Hippocampal formation (tissue), 2 donors: ENCODE data around the gene CMTM2.
"Not testable (repeated sequence)": the region's sequence is repeated elsewhere in the genome, so short reads cannot be mapped to it uniquely, and the experiment has no call there.

Experiments
- DNase-seq, 2 donors: peaks; one replicate each; lab custom pipeline; 2025; lab: John Stamatoyannopoulos, UW

CMTM2 gene

GRCh38 chr16:66605979-66606751, 26.9 kb downstream of the CMTM2 start:
- no peak for DNase-seq

GRCh38 chr16:66608241-66609138, 29.2 kb downstream of the CMTM2 start:
- peak; percentile 46 to 65 for DNase-seq

DNA sequence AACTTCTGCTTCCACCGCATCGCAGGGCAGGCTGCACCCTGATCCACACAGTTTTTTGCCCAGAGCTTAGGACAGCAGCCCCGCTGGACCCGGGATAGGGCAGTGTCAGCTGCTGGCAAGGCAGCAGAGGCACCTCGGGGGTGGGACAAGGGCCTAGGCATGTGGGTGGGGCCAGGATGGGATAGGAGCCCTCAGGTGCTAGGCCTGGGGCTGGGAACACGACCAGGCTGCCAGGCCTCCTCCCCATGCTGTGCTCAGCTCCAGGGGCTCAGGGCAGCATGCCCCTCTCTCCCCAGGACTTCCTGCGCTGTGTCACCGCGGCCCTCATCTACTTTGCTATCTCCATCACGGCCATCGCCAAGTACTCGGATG, 29.9 kb downstream of the CMTM2 start:
- DNase-seq, result no peak

DNA sequence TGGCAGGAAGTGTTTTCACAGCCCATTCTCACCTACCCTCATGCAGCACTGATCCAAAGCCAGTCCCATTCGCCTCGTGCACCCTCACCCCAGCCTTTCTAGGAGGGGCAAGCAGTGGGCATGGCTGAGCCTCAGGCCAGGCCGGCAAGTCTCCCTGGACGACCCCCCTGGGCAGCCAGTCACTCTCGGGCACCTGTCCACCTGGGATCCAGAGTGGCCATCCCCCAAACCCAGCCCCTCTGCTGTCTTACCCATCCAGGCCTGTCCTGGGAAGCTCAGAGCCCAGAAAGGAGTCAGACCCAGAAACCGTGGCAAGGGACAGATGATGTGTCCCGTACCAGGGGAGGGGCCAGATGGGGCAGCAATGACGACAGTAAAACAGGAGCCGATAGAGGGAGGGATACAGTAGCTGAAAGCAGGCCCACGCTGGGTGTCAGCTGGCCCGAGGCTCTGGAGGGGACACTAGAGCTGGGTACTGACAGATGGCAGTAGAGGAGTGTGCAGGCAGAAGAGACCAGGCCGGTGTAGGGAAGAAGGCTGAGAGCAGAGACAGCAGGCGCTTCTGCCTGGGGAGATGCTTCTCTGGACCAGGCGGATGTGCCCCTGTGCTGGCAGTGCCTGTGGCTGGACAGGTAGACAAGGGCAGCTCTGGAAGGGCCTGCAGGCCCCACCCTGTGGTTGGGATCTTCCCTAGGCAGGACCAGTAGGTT, 31.0 kb downstream of the CMTM2 start:
- no peak for DNase-seq

DNA sequence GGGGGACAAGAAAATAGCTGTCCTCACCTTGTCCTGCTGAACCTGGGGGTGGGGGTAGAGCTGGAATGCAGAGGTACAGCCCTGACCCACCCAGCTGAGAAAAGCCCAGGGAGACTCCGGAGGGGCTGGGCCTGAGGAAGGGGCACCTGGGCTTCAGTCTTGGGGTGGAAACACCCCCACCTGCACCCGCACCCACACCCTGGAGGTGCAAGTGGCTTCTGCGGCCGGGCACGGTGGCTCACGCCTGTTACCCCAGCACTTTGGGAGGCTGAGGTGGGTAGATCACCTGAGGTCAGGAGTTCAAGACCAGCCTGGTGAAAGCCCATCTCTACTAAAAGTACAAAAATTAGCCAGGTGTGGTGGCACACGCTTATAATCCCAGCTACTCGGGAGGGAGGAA, 32.6 kb downstream of the CMTM2 start:
- DNase-seq, result not testable (repeated sequence)

DNA sequence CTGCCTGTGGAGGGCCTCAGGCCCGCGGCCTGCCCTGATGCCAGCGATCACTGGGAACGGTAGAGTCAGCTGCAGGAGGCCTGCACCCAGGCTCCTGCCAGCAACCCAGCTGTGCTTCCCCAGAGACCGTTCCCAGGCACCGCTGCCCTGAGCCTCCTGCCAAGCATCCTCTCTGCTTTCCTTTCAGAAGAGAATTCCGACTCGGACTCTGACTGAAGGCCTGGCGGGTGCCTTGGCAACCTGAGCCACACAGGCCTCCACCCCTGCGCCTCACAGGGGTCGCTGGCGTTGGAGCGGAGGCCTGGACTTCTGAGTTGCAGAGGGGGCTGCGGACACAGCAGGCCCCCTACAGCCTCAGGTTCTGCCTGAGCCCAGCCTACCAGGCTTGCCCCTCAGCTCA, 33.2 kb downstream of the CMTM2 start:
- peak in 1 of 2 donors; percentile 47 for DNase-seq

- no peak for DNase-seq
These were observed 35.0 kb downstream of the CMTM2 start for GRCh38 chr16:66614161-66614802.

DNA sequence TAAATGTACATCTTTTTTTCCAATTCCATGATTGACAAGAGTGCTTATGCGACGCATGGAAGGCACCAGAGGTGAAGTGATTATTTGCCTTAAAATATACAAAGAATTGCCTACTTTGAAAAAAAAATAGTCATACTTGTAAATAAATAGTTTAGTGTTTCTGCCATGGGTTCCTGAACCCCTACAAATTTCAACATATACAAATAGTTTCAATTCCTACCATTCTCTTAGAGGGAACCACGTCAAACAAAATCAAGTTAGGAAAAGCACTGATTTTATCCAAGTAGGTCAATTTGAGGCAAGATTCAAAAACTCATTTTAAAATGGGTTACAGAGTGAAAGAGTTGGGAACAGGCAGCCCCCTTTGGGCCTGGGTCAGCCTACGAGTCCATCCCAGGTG, 36.9 kb downstream of the CMTM2 start:
- no peak for DNase-seq

GRCh38 chr16:66616592-66616991, 37.3 kb downstream of the CMTM2 start:
- DNase-seq, result no peak

- no peak for DNase-seq
These were observed 37.8 kb downstream of the CMTM2 start for GRCh38 chr16:66617010-66617434.

DNA sequence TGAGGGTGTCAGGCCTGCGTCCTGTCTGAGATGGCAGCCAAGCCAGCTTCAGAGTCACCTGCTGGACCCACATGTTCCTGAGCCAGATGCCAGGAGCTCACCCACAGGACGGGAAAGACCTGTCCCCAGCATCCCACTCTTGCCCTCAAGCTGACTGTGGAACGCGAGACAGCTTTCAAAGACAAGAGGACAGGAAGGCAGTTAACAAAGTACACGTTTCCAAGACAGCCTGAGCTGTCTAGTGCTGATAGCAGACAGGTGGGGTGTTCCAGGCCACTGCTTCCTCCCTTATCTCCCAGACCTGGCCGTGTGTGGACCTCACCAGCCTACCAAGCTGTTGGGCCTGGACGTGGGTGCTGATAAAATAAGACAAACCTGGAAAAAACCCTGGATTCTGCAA, 38.5 kb downstream of the CMTM2 start:
- no peak for DNase-seq

DNA sequence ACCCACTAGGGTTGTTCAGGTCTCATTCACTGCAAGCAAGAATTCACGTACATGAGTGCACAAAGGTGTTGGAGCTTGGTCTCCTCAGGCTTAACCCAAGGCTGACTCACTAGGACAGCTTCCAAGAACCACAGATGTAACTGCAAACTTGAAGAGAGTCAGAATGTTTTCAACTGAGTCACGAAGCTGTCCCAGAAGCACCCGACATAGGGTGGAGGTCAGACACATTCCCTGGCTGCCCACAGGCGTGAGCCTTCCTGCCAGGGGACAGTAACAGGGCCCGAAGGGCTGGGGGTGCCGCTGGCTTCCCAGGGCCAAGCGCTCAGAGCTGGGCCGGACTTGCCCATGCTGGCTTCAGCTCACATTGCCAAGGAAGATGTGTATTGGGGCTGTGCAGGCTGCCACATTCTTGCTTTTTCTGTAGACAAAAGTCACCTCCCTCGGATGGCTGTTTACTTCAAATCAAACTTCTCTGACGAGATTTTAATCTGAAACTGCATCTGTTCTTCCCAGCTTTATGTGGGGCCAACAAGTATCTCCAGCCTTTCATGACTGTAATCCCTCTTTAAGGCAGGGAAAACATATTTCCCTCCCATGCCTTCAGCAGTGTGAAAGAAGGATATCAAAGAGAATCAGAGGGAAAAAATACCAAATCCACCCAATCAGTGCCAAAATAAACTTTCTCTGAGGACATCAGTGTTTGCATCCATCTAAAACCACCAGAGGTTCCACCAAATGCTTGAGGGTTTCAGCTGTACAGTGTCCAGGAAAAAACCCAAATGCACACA, 39.5 kb downstream of the CMTM2 start:
- no peak for DNase-seq

- DNase-seq, result no peak
These were observed 40.5 kb downstream of the CMTM2 start for GRCh38 chr16:66619534-66620428.

GRCh38 chr16:66620429-66620795, 41.1 kb downstream of the CMTM2 start:
- DNase-seq, result no peak

DNA sequence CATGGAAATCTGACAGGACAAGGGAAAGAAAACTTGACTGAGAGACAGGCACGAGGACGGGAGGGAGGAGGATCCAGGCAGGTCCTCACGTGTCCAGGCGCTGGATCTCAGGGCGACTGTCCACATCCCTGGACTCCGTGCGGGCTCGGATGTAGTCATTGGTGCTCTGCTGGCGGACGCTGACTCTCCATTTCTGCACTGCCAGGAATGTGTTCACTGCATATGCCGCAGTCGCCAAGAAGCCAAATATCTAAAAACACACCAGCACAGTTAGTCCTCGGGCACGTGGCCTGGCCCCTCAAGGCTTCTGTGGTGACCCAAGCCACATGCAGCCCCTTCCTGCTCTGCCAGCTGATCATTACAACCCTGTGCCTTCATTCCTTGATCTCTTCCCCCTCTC, 42.7 kb downstream of the CMTM2 start:
- DNase-seq, result no peak

GRCh38 chr16:66622863-66623262, 43.6 kb downstream of the CMTM2 start:
- DNase-seq, result no peak

GRCh38 chr16:66623755-66624154, 44.5 kb downstream of the CMTM2 start:
- DNase-seq, result no peak

- not testable (repeated sequence) for DNase-seq
These were observed 48.5 kb downstream of the CMTM2 start for GRCh38 chr16:66627611-66628378.

- DNase-seq, result no peak
These were observed 50.6 kb downstream of the CMTM2 start for GRCh38 chr16:66629856-66630255.
